Calu3 (cell line): ENCODE measurements around the gene TEDC1. TPM values are rescaled to one million over a fixed set of nuclear protein-coding genes. Genes with fewer than 3 reads are reported as not detected.
"Not testable (repeated sequence)": the region's sequence is repeated elsewhere in the genome, so short reads cannot be mapped to it uniquely, and the experiment has no call there.

Experiments used
- BruUV-seq: library from RNA; stranded (reverse); fragments of 400-500 nt; replicated peaks from 2 replicates; lab custom pipeline; 2021; lab: Mats Ljungman, UMichigan
- CTCF ChIA-PET: fragments of 300-600 bp; sonication (Branson Sonifier 250); formaldehyde crosslinking; loops from one replicate; lab custom pipeline; 2022; ENCODE audit warnings: antibody characterized with exemption; lab: Charles Lee
- DNase-seq: peaks from one replicate; pipeline ENCODE4 v3.0.0; 2022
- H3K27ac Mint-ChIP-seq: one replicate; pipeline ENCODE4 v1.8.0; 2022; ENCODE audit warnings: mixed read lengths; ENCODE audit not compliant: unreplicated experiment
- H3K27me3 Mint-ChIP-seq: one replicate; pipeline ENCODE4 v1.8.0; 2022; ENCODE audit warnings: mixed read lengths; ENCODE audit not compliant: unreplicated experiment
- H3K36me3 Mint-ChIP-seq: one replicate; pipeline ENCODE4 v1.8.0; 2022; ENCODE audit warnings: mild to moderate bottlenecking, moderate library complexity, mixed read lengths; ENCODE audit not compliant: insufficient read depth, unreplicated experiment
- H3K4me1 Mint-ChIP-seq: one replicate; pipeline ENCODE4 v1.8.0; 2022; ENCODE audit warnings: mild to moderate bottlenecking, low read depth, mixed read lengths; ENCODE audit not compliant: unreplicated experiment
- H3K4me3 Mint-ChIP-seq: one replicate; pipeline ENCODE4 v1.8.0; 2022; ENCODE audit warnings: mild to moderate bottlenecking, low read depth, moderate library complexity, mixed read lengths; ENCODE audit not compliant: unreplicated experiment
- H3K9me3 Mint-ChIP-seq: one replicate; pipeline ENCODE4 v1.8.0; 2022; ENCODE audit warnings: low read depth, mixed read lengths; ENCODE audit not compliant: unreplicated experiment
- CTCF ChIP-seq: fragments of 200-600 bp; IDR thresholded peaks from one replicate; pipeline ENCODE4 v1.8.0; 2022; ENCODE audit warnings: antibody characterized with exemption; ENCODE audit not compliant: unreplicated experiment
- intact Hi-C: fragments of 100-400 bp; cut with micrococcal nuclease; formaldehyde crosslinking; loops from one replicate; pipeline ENCODE4 v1.10.0; 2022; ENCODE audit not compliant: unreplicated experiment
- total RNA-seq: library from RNA; stranded (reverse); gene quantifications from 2 replicates; pipeline ENCODE4 v1.2.3, GENCODE V29; 2022

TEDC1 gene
- total RNA-seq, 1 experiment from 2014 or later: 33.7 TPM

DNA sequence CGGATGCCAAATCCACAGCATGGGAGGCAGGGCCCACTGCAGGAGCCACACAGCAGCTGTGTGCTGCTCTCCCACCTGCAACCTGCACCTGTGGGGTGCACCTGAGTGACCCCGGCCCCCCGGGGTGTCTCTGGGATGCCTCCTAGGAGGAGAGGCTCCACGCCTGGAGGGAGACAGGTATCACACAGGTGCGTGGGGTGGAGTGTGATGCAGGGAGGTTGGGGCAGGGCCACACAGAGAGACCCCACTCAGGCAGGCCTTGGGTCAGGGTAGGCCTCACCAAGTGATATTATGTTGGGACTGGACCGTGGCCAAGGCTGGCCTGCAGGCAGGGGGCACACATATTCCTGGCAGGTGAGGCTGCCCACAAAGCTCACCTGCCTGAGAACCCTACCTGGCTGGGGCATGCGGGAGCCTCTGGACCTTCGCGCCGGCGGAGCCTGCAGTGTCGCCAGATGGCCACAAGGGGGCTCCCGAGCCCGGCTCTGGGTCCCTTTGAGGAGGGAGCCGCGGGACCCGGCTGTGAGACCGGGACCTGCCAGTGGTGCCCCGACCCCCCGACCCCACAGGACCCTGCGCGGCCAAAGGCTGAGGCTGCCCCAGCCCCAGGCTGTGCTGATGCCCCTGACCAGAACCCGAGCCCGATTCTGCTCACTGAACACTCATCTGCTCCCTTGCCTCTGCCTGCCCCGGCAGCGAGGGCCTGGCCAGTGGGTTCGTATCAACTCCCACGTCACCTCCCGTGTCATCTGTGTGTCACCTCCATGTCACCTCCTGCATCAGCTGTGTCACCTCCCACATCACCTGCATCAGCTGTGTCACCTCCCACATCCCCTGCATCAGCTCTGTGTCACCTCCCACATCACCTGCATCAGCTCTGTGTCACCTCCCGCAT lies 46.8 kb downstream of the TEDC1 start:
- BruUV-seq: no TSS peak
- H3K4me1 Mint-ChIP-seq: no peaks in the 10 kb centered on the region
- intact Hi-C loops: no loop called here
- H3K27me3 Mint-ChIP-seq: peaks cover 98% of the 10 kb centered on the region
- peak; percentile 81 for DNase-seq
- peak; percentile 92 for TF ChIP-seq CTCF
- H3K4me3 Mint-ChIP-seq: peak overlapping the region; percentile 19
- peaks cover 3% of the 10 kb centered on the region for H3K9me3 Mint-ChIP-seq
- CTCF ChIA-PET: no interaction called here
- no peaks in the 10 kb centered on the region for H3K36me3 Mint-ChIP-seq
- H3K27ac Mint-ChIP-seq: no peak overlapping the region

GRCh38 chr14:105538481-105539049 lies 47.5 kb downstream of the TEDC1 start:
- CTCF ChIA-PET: no interaction called here

GRCh38 chr14:105540811-105541210 lies 49.8 kb downstream of the TEDC1 start:
- Mint-ChIP-seq H3K9me3 (peaks cover 3% of the 10 kb centered on the region), H3K27ac (no peak overlapping the region), H3K4me3 (no peak overlapping the region), H3K36me3 (no peaks in the 10 kb centered on the region), H3K27me3 (peaks cover 90% of the 10 kb centered on the region), H3K4me1 (no peaks in the 10 kb centered on the region)
- intact Hi-C loops: no loop called here
- BruUV-seq: no TSS peak
- CTCF ChIA-PET: no interaction called here
- DNase-seq: no peak
- no peak for TF ChIP-seq CTCF

More at GRCh38 chr14:105538481-105539049, 47.5 kb downstream of the TEDC1 start:
- no peaks in the 10 kb centered on the region for H3K36me3 Mint-ChIP-seq
- no peaks in the 10 kb centered on the region for H3K4me1 Mint-ChIP-seq
- H3K9me3 Mint-ChIP-seq: peaks cover 3% of the 10 kb centered on the region
- no peak for TF ChIP-seq CTCF
- peak overlapping the region; percentile 19 for H3K4me3 Mint-ChIP-seq
- DNase-seq: no peak
- intact Hi-C loops: no loop called here
- H3K27me3 Mint-ChIP-seq: peaks cover 98% of the 10 kb centered on the region
- no peak overlapping the region for H3K27ac Mint-ChIP-seq
- BruUV-seq: no TSS peak

- H3K9me3 Mint-ChIP-seq: peaks cover 3% of the 10 kb centered on the region
- H3K27me3 Mint-ChIP-seq: peaks cover 84% of the 10 kb centered on the region
- no peak for DNase-seq
- intact Hi-C loops: no loop called here
- H3K4me3 Mint-ChIP-seq: no peak overlapping the region
- no TSS peak for BruUV-seq
- H3K4me1 Mint-ChIP-seq: no peaks in the 10 kb centered on the region
- CTCF ChIA-PET: no interaction called here
- no peak for TF ChIP-seq CTCF
- no peaks in the 10 kb centered on the region for H3K36me3 Mint-ChIP-seq
- no peak overlapping the region for H3K27ac Mint-ChIP-seq
Measured at GRCh38 chr14:105541218-105541875, 50.3 kb downstream of the TEDC1 start.

DNA sequence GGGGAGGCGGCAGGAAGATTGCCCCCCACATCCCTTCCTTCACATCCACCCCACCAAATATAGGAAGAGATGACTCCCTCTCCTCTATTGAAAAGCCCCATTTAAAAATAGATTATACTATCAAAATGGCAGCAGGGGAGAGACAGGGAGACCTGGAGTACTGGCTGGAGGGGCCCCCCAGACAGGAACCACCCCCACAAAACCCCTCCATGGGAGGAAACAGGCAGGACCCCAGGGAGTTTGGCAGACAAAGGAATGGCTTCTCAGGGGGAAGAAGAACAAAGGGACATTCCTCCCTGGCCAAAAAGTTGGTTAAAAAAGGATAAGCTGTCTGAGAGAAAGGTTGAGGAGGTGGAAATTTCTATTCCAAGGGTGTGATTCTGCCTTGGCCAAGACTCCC lies 54.6 kb downstream of the TEDC1 start:
- CTCF ChIA-PET, H3K4me1 Mint-ChIP-seq, H3K27ac Mint-ChIP-seq, H3K9me3 Mint-ChIP-seq, H3K36me3 Mint-ChIP-seq, BruUV-seq, DNase-seq, H3K4me3 Mint-ChIP-seq, intact Hi-C loops: not testable (repeated sequence)
- peaks cover 62% of the 10 kb centered on the region for H3K27me3 Mint-ChIP-seq

GRCh38 chr14:105546410-105546809 lies 55.4 kb downstream of the TEDC1 start:
- H3K27me3 Mint-ChIP-seq: peaks cover 61% of the 10 kb centered on the region

More at GRCh38 chr14:105546410-105546809, 55.4 kb downstream of the TEDC1 start:
- H3K9me3 Mint-ChIP-seq, H3K4me3 Mint-ChIP-seq, intact Hi-C loops, BruUV-seq, H3K4me1 Mint-ChIP-seq, H3K36me3 Mint-ChIP-seq, CTCF ChIA-PET, H3K27ac Mint-ChIP-seq, DNase-seq: not testable (repeated sequence)
